GM19043 (cell line): ENCODE measurements around the gene KRTAP9-4.
"Not testable (repeated sequence)": the region's sequence is repeated elsewhere in the genome, so short reads cannot be mapped to it uniquely, and the experiment has no call there.

ENCODE experiments used
- ATAC-seq: cut with Tn5 transposase; IDR thresholded peaks from one replicate; pipeline ENCODE4 v1.9.1; 2021; ENCODE audit warnings: low read depth; ENCODE audit not compliant: unreplicated experiment

KRTAP9-4 gene, protein sequence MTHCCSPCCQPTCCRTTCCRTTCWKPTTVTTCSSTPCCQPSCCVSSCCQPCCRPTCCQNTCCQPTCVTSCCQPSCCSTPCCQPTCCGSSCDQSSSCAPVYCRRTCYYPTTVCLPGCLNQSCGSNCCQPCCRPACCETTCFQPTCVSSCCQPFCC

GRCh38 chr17:41249637-41250240 lies at the start of gene KRTAP9-4:
TSS of gene KRTAP9-4 (plus strand) at chr17:41249687. CDS start at chr17:41249721, 34 bp downstream.
- ATAC-seq: not testable (repeated sequence)

DNA sequence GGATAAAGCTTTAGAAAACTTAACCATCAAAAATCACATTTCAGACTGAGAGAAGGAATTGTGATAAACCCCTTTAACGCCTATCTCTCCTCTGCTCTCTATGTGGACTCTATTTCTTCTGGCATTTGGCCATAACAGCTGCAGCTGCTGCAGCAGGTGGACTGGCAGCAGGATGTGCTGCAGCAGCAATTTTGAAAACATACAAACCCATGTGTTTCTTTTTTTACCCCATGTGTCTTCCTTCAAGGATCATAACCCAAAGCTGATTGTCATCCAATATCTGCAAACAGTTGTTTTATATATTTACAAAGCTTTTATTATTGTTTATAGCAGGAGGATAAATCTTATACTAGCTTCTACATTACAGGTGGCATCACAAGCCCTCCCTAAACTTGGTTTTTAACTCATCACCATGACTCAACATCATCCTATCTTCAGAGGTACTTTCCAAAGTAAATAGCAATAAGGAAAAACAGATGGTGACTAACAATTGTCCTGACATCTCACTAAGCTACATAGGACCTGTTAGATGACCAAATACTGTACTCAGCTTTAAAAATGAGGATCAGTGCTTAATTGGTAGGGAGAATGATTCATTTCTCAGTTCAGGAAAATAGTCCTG lies 37.5 kb upstream of the KRTAP9-4 start:
- ATAC-seq: no peak

- no peak for ATAC-seq
Measured at GRCh38 chr17:41212524-41213169, 36.8 kb upstream of the KRTAP9-4 start.

DNA sequence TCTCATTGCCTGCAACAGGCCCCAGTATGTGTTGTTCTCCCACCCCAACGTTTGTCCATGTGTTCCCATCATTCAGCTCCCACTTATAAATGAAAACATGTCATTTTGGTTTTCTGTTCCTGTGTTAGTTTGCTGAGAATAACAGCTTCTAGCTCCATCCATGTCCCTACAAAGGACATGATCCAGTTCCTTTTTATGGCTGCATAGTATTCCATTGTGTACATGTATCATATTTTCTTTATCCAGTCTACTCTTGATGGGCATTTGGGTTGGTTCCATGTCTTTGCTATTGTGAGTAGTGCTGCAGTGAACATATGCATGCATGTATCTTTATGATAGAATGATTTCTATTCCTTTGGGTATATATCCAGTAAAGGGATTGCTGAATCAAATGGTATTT lies 33.8 kb upstream of the KRTAP9-4 start:
- no peak for ATAC-seq

GRCh38 chr17:41223821-41224220 lies 25.7 kb upstream of the KRTAP9-4 start:
- ATAC-seq: no peak

DNA sequence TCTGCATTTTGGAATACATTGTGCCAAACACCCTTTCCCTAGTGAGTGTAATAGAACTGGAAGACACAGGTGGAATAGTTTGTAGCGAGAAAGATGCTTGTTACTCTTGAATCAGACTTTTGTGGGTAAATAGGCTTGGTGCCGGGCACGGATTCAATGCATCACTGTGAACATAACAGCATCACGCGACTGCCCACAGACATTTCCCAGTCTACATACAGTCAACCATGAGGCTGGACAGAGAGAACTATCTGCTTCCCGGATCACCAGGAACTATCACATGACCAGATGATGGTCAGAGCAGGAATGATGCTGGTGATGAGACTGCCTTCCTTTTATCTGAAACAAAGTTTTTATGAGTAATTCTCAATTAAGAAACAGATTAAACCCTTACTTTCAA lies 23.4 kb upstream of the KRTAP9-4 start:
- ATAC-seq: no peak

DNA sequence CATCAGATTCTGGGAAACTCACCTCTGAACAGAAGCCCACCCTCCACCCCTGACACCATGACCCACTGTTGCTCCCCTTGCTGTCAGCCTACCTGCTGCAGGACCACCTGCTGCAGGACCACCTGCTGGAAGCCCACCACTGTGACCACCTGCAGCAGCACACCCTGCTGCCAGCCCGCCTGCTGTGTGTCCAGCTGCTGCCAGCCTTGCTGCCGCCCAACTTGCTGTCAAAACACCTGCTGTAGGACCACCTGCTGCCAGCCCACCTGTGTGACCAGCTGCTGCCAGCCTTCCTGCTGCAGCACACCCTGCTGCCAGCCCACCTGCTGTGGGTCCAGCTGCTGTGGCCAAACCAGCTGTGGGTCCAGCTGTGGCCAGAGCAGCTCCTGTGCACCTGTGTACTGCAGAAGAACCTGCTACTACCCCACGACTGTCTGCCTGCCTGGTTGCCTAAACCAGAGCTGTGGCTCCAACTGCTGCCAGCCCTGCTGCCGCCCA lies 22.8 kb upstream of the KRTAP9-4 start, which contains the start of gene KRTAP9-2:
TSS of gene KRTAP9-2 (plus strand) at position 51 of the 498 bp plus-strand sequence. CDS start at position 58, 7 bp downstream.
- ATAC-seq: not testable (repeated sequence)

DNA sequence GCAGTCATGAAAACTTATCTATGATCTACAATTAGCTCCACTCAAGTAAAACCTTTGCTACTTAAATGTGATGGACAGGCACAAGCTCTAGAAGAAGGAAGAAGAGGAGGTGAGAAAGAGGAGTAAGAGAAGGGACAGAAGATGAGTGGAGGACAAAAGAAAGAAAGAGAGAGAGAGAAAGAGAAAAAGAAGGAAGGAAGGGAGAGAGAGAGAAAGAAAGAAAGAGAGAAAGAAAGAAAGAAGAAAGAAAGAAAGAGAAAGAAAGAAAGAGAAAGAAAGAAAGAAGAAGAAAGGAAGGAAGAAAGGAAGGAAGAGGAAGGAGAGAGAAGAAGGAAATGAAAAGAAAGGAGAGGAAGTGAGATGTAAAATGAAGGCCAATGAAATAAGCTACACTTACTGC lies 19.4 kb upstream of the KRTAP9-4 start:
- no peak for ATAC-seq

- ATAC-seq: no peak
Measured at GRCh38 chr17:41231731-41232130, 17.8 kb upstream of the KRTAP9-4 start.

GRCh38 chr17:41232399-41233105 lies 16.9 kb upstream of the KRTAP9-4 start, which contains the start of gene KRTAP9-3:
TSS of gene KRTAP9-3 (plus strand) at chr17:41232449. CDS start at chr17:41232502, 53 bp downstream.
- not testable (repeated sequence) for ATAC-seq

- not testable (repeated sequence) for ATAC-seq
Measured at GRCh38 chr17:41237116-41237515, 12.4 kb upstream of the KRTAP9-4 start.

DNA sequence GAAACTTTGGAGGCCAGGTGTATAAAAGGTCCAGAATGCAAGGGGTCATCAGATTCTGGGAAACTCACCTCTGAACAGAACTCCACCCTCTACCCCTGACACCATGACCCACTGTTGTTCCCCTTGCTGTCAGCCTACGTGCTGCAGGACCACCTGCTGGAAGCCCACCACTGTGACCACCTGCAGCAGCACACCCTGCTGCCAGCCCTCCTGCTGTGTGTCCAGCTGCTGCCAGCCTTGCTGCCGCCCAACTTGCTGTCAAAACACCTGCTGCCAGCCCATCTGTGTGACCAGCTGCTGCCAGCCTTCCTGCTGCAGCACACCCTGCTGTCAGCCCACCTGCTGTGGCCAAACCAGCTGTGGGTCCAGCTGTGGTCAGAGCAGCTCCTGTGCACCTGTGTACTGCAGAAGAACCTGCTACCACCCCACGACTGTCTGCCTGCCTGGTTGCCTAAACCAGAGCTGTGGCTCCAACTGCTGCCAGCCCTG lies 11.5 kb upstream of the KRTAP9-4 start, which contains the start of gene KRTAP9-8:
TSS of gene KRTAP9-8 (plus strand) at position 51 of the 489 bp plus-strand sequence. CDS start at position 104, 53 bp downstream.
- not testable (repeated sequence) for ATAC-seq

- not testable (repeated sequence) for ATAC-seq
Measured at GRCh38 chr17:41246995-41247787, 2.3 kb upstream of the KRTAP9-4 start.

GRCh38 chr17:41251261-41251660 lies 1.8 kb downstream of the KRTAP9-4 start:
- no peak for ATAC-seq

GRCh38 chr17:41254861-41255260 lies 5.4 kb downstream of the KRTAP9-4 start:
- no peak for ATAC-seq

DNA sequence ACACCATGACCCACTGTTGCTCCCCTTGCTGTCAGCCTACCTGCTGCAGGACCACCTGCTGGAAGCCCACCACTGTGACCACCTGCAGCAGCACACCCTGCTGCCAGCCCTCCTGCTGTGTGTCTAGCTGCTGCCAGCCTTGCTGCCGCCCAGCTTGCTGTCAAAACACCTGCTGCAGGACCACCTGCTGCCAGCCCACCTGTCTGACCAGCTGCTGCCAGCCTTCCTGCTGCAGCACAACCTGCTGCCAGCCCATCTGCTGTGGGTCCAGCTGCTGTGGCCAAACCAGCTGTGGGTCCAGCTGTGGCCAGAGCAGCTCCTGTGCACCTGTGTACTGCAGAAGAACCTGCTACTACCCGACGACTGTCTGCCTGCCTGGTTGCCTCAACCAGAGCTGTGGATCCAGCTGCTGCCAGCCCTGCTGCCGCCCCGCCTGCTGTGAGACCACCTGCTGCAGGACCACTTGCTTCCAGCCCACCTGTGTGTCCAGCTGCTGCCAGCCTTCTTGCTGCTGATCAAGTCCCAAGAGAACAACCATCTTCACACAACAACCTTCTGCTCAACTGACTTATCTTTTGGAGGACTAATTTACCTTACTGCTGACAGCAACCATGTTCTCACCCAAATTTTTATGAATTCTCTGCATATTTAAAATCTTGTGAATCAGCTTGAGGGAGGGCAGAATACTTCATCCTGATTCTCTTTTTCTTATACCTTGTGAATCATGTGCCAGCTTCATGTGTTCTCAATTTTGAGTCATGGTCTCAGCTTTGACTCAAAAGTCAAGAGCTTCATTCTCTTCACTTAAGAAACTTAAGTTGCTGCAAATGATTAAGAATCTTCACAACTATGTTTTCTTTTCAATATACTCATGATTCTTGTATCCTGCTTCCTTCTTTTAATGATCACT lies 6.1 kb downstream of the KRTAP9-4 start, which contains the start of gene KRTAP9-9:
TSS of gene KRTAP9-9 (plus strand) at position 4 of the 910 bp plus-strand sequence.
- ATAC-seq: not testable (repeated sequence)

DNA sequence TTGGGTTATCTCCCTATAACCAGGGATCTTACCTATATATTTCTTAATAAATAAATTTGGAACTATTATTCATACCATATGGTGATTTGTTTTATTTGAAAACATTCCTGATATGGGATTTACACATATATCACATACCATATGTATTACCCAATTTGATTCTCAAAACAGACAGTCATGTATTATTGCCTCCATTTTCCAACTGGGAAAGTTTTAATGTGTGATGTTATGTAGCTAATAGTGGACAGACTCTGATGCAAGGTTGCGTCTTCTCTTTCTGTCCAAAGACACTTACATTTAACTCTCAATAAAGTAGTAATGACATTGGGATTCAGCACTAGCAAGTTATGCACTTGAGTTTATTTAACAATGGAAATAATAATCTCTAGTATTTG lies 6.8 kb downstream of the KRTAP9-4 start:
- ATAC-seq: no peak

DNA sequence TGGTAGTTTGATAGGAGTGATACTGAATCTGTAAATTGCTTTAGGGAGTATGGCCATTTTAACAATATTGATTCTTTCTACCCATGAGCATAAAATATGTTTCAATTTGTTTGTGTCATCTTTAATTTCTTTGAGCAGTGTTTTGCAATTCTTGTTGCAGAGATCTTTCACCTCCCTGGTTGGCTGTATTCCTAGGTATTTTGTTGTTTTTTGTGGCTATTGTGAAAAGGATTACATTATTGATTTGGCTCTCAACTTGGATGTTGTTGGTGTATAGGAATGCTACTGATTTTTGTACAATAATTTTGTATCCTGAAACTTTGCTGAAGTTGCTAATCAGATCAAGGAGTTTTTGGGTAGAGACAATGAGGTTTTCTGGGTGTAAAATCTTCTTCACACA lies 8.9 kb downstream of the KRTAP9-4 start:
- no peak for ATAC-seq
